ENCODE data around the gene SESN1. TPM values are rescaled to one million over a fixed set of nuclear protein-coding genes. Genes with fewer than 3 reads are reported as not detected.

SESN1 gene
- total RNA-seq, 1 donor from 2014 or later: 9.1 TPM

DNA sequence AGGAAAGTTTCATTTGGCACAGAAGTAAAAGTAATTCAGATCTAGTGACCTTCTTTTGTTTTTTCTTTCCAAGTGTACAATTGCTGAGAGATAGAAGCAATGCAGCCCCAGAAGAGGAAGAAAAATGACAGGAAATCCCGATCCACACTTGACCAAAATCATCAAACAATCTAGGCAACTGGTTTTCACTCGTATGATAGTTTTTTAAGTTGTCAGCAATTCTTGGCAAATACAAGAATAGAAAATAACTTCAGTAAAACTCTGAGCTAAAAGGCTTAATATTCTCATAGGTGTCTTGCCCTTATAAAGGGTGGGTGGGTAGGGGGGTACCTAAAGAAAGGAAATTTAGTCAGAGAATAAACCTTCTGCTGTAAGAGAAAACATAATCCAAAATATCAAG lies 36.0 kb downstream of the SESN1 start:
- no peak for ATAC-seq (ENCODE audit: low read depth)
- ChIA-PET CTCF (interaction anchor here (1.0 kb wide), 1 partner anchor 48 kb away, joined by 4 read pairs; no protein-coding TSS in a partner anchor), POLR2A (interaction anchor here (1.0 kb wide), 1 partner anchor 36 kb away, joined by 8 read pairs; the partner anchor contains the start of genes CEP57L1 and SESN1)
- Mint-ChIP-seq H3K27ac (no peak overlapping the region), H3K36me3 (ENCODE audit: low read depth) (no peaks in the 10 kb centered on the region), H3K4me3 (no peak overlapping the region), H3K4me1 (peaks cover 19% of the 10 kb centered on the region), H3K9me3 (no peaks in the 10 kb centered on the region), H3K27me3 (no peaks in the 10 kb centered on the region)
- intact Hi-C loops (cut with micrococcal nuclease): loop anchor here (5.0 kb wide), 1 partner anchor 36 kb away; no protein-coding TSS in a partner anchor
- DNase-seq: no peak
- TF ChIP-seq, protein P1, sequence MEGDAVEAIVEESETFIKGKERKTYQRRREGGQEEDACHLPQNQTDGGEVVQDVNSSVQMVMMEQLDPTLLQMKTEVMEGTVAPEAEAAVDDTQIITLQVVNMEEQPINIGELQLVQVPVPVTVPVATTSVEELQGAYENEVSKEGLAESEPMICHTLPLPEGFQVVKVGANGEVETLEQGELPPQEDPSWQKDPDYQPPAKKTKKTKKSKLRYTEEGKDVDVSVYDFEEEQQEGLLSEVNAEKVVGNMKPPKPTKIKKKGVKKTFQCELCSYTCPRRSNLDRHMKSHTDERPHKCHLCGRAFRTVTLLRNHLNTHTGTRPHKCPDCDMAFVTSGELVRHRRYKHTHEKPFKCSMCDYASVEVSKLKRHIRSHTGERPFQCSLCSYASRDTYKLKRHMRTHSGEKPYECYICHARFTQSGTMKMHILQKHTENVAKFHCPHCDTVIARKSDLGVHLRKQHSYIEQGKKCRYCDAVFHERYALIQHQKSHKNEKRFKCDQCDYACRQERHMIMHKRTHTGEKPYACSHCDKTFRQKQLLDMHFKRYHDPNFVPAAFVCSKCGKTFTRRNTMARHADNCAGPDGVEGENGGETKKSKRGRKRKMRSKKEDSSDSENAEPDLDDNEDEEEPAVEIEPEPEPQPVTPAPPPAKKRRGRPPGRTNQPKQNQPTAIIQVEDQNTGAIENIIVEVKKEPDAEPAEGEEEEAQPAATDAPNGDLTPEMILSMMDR (IDR thresholded peaks at IDR 0.05): no peak

DNA sequence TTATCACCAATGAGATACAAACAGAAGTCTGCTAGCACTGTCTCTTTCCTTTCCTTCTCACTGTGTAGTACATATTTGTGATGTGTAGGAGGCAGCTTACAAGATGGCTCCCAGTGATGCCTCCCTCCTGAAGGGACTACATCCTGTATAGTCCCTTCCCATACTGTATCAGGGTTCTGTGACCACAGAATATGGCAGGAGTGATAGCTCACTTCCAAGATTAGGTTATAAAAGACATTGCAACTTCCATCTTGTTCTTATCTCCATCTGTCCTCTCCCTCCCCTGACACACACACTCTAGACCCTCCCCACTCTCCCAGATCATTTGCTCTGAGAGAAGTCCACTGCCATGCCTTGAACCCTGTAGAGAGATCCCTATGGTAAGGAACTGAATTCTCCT lies 38.0 kb downstream of the SESN1 start:
- CTCF ChIA-PET: no interaction called here
- Mint-ChIP-seq H3K36me3 (ENCODE audit: low read depth) (no peaks in the 10 kb centered on the region), H3K4me1 (peaks cover 37% of the 10 kb centered on the region), H3K27ac (no peak overlapping the region), H3K9me3 (no peaks in the 10 kb centered on the region), H3K4me3 (no peak overlapping the region), H3K27me3 (no peaks in the 10 kb centered on the region)
- ATAC-seq (ENCODE audit: low read depth) (no peak), DNase-seq (no peak)
- intact Hi-C loops (cut with micrococcal nuclease): loop anchor here (5.0 kb wide), 1 partner anchor 34 kb away; no protein-coding TSS in a partner anchor
- TF ChIP-seq, protein P1 (IDR thresholded peaks at IDR 0.05): no peak
- POLR2A ChIA-PET: no interaction called here

DNA sequence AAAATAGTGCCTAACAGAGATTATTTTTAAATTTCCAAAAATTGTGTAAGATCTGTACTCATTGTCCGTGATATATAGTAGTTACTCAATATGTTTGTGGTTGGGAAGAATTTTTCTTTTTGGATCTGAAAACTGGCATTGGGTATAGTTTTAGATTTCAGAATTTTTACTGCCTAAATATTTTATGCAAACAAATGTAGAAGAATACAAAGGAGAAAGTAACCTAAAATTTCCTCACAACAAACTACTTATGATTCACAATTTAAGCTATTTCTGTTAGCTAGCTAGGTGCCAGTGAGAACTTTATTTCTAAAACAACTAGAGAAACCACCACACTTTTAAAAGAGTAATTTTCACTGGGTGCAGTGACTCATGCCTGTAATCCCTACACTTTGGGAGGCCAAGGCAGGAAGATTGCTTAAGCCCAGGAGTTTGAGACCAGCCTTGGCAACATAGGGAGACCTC lies 38.8 kb downstream of the SESN1 start:
- no peak overlapping the region for H3K4me3 Mint-ChIP-seq
- H3K4me1 Mint-ChIP-seq: peaks cover 44% of the 10 kb centered on the region
- ATAC-seq (ENCODE audit: low read depth): no peak
- H3K27ac Mint-ChIP-seq: no peak overlapping the region
- TF ChIP-seq, protein P1 (IDR thresholded peaks at IDR 0.05): no peak
- no peak for DNase-seq
- intact Hi-C loops (cut with micrococcal nuclease): loop anchor here (5.0 kb wide), 1 partner anchor 34 kb away; no protein-coding TSS in a partner anchor
- no peaks in the 10 kb centered on the region for H3K9me3 Mint-ChIP-seq
- H3K27me3 Mint-ChIP-seq: no peaks in the 10 kb centered on the region
- no peaks in the 10 kb centered on the region for H3K36me3 Mint-ChIP-seq (ENCODE audit: low read depth)
- CTCF ChIA-PET: no interaction called here
- POLR2A ChIA-PET: no interaction called here

- H3K4me1 Mint-ChIP-seq: peaks cover 45% of the 10 kb centered on the region
- TF ChIP-seq, protein P1 (IDR thresholded peaks at IDR 0.05): no peak
- no peaks in the 10 kb centered on the region for H3K9me3 Mint-ChIP-seq
- CTCF ChIA-PET: interaction anchor here (1.4 kb wide), 1 partner anchor 511 kb away, joined by 3 read pairs; no protein-coding TSS in a partner anchor
- DNase-seq (no peak), ATAC-seq (ENCODE audit: low read depth) (no peak)
- no peak overlapping the region for H3K27ac Mint-ChIP-seq
- intact Hi-C loops (cut with micrococcal nuclease): no loop called here
- H3K36me3 Mint-ChIP-seq (ENCODE audit: low read depth): peaks cover 2% of the 10 kb centered on the region
- no peaks in the 10 kb centered on the region for H3K27me3 Mint-ChIP-seq
- H3K4me3 Mint-ChIP-seq: no peak overlapping the region
- POLR2A ChIA-PET: no interaction called here
These were observed 41.3 kb downstream of the SESN1 start for GRCh38 chr6:109053336-109053735.

- intact Hi-C loops (cut with micrococcal nuclease): no loop called here
- Mint-ChIP-seq H3K36me3 (ENCODE audit: low read depth) (peaks cover 2% of the 10 kb centered on the region), H3K27me3 (no peaks in the 10 kb centered on the region), H3K4me1 (peaks cover 44% of the 10 kb centered on the region), H3K9me3 (no peaks in the 10 kb centered on the region), H3K27ac (no peak overlapping the region), H3K4me3 (no peak overlapping the region)
- CTCF ChIA-PET: interaction anchor here (1.4 kb wide), 1 partner anchor 511 kb away, joined by 3 read pairs; no protein-coding TSS in a partner anchor
- no peak for DNase-seq
- TF ChIP-seq, protein P1 (IDR thresholded peaks at IDR 0.05): no peak
- POLR2A ChIA-PET: no interaction called here
- ATAC-seq (ENCODE audit: low read depth): no peak
These were observed 41.8 kb downstream of the SESN1 start for GRCh38 chr6:109052852-109053251.

Measured in activated B cell treated with CpG ODN at 0.5 μM for 24 hours (primary cell).